Gastroesophageal sphincter (tissue), 4 donors: ENCODE data around the gene UBE2E2. TPM values are rescaled to one million over a fixed set of nuclear protein-coding genes. Genes with fewer than 3 reads are reported as not detected.

Experiments
- ATAC-seq: fragments of 150-250 bp; one replicate; pipeline ENCODE4 v1.9.1; 2016; ENCODE audit warnings: mild to moderate bottlenecking, moderate library complexity
- H3K27ac ChIP-seq, 4 donors: fragments of 200-600 bp; sonication (generic) in 3 of 4; 1 replicate in 3 of 4; 2 replicates in 1 of 4; pipeline ENCODE4 v1.5.1; 2016 to 2019
- H3K27me3 ChIP-seq: fragments of 200-600 bp; sonication (generic); one replicate; pipeline ENCODE4 v1.5.1; 2019
- H3K36me3 ChIP-seq, 2 donors: fragments of 200-600 bp; sonication (generic); one replicate each; pipeline ENCODE4 v1.5.1; 2019; ENCODE audit warnings: control low read depth in 1 of 2
- H3K4me1 ChIP-seq, 3 donors: fragments of 200-600 bp; sonication (generic); 1 replicate in 2 of 3; 2 replicates in 1 of 3; pipeline ENCODE4 v1.5.1; 2016 to 2019; ENCODE audit warnings: control low read depth in 2 of 3
- H3K4me3 ChIP-seq, 2 donors: fragments of 200-600 bp; sonication (generic); one replicate each; pipeline ENCODE4 v1.5.1; 2019; ENCODE audit warnings: mild to moderate bottlenecking in 1 of 2, moderate library complexity in 1 of 2
- H3K9me3 ChIP-seq, 3 donors: fragments of 200-600 bp; sonication (generic); one replicate each; pipeline ENCODE4 v1.5.1; 2017 to 2019; ENCODE audit warnings: control low read depth in 2 of 3
- CTCF ChIP-seq, 4 experiments: fragments of 200-600 bp in 2 of 4; fragments of 450-650 bp in 2 of 4; sonication (generic) in 1 of 4; IDR thresholded peaks; one replicate each; pipeline ENCODE4 v1.5.1; 2017 to 2019; ENCODE audit warnings: antibody characterized with exemption in 4 of 4, mild to moderate bottlenecking in 2 of 4, moderate library complexity in 2 of 4
- EP300 ChIP-seq: sonication (generic); formaldehyde crosslinking; IDR thresholded peaks from one replicate; pipeline ENCODE4 v1.6.1; 2017; ENCODE audit warnings: antibody characterized with exemption, mild to moderate bottlenecking
- POLR2A ChIP-seq, 2 donors: fragments of 450-650 bp; IDR thresholded peaks; one replicate each; pipeline ENCODE4 v1.6.1; 2017; ENCODE audit warnings: antibody characterized with exemption in 2 of 2, mild to moderate bottlenecking in 2 of 2, moderate library complexity in 1 of 2
- POLR2AphosphoS5 ChIP-seq: sonication (generic); formaldehyde crosslinking; IDR thresholded peaks from one replicate; pipeline ENCODE4 v1.6.1; 2017; ENCODE audit warnings: antibody characterized with exemption
- WGBS, 2 donors: methylation state at CpG; one replicate each; pipeline ENCODE4 v1.1.5; 2018; ENCODE audit warnings: low coverage in 1 of 2; 5-methylcytosine and 5-hydroxymethylcytosine counted together
- total RNA-seq, 4 donors: library from RNA; depleted of rRNA; stranded (reverse); fragments of >200 nt; gene quantifications; one replicate each; pipeline ENCODE4 v1.1.0, GENCODE V29; 2016

UBE2E2 gene
- total RNA-seq, 4 donors from 2014 or later, result 35.8 to 114 (median 70.2) TPM

DNA sequence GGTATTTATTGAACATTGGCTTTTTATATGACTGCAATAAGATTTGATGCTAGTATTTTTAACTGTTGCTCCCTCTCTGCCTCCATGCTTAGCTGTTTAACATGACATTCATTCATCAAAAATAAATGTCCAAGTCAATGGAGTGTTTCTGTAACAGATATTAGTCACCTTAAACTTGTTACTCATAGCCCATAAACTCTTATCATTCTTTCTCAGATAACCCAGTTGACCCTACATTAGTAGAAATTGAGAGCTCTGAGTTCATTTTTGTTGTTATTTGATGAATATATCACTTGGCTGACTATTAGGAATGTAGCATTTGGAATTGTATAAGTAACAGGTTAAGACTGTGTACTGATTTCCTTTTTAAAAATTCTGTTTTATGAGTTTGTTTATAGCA lies 201.1 kb downstream of the UBE2E2 start:
- Histone ChIP-seq H3K27me3 (no peaks in the 10 kb centered on the region), H3K4me1 (peaks cover 0 to 10% (median 0%) of the 10 kb centered on the region in 3 donors), H3K36me3 (no peaks in the 10 kb centered on the region), H3K9me3 (no peaks in the 10 kb centered on the region), H3K4me3 (no peak overlapping the region), H3K27ac (no peak overlapping the region)
- ATAC-seq, result no peak
- TF ChIP-seq POLR2A (IDR thresholded peaks at IDR 0.05) (no peak), CTCF (IDR thresholded peaks at IDR 0.05) (no peak), POLR2AphosphoS5 (no peak), EP300 (no peak)

- Histone ChIP-seq H3K27ac (no peak overlapping the region), H3K36me3 (no peaks in the 10 kb centered on the region), H3K27me3 (no peaks in the 10 kb centered on the region), H3K4me1 (peaks cover 0 to 10% (median 0%) of the 10 kb centered on the region in 3 donors), H3K9me3 (no peaks in the 10 kb centered on the region), H3K4me3 (no peak overlapping the region)
- 100% methylated on average over 1 of the region's 1 CpG for WGBS, 2 donors
- TF ChIP-seq CTCF (IDR thresholded peaks at IDR 0.05), result no peak
- TF ChIP-seq EP300, result no peak
- TF ChIP-seq POLR2AphosphoS5, result no peak
- TF ChIP-seq POLR2A (IDR thresholded peaks at IDR 0.05), result no peak
- no peak for ATAC-seq
Observed at GRCh38 chr3:23405081-23405480, 202.0 kb downstream of the UBE2E2 start.

- no peak for ATAC-seq
- WGBS, 2 donors, result 45 to 58% methylated on average over 1 of the region's 1 CpG
- no peaks in the 10 kb centered on the region for H3K9me3 ChIP-seq
- H3K36me3 ChIP-seq, result no peaks in the 10 kb centered on the region
- H3K4me1 ChIP-seq, result peaks cover 0 to 10% (median 0%) of the 10 kb centered on the region in 3 donors
- no peaks in the 10 kb centered on the region for H3K27me3 ChIP-seq
- TF ChIP-seq EP300, result no peak
- TF ChIP-seq POLR2A (IDR thresholded peaks at IDR 0.05), result no peak
- no peak for TF ChIP-seq POLR2AphosphoS5
- TF ChIP-seq CTCF (IDR thresholded peaks at IDR 0.05), result no peak
- no peak overlapping the region for H3K4me3 ChIP-seq
- no peak overlapping the region for H3K27ac ChIP-seq
Observed at GRCh38 chr3:23406601-23407000, 203.5 kb downstream of the UBE2E2 start.

GRCh38 chr3:23418026-23418425 lies 214.9 kb downstream of the UBE2E2 start:
- ATAC-seq, result no peak
- Histone ChIP-seq H3K4me1 (peaks cover 0 to 16% (median 0%) of the 10 kb centered on the region in 3 donors), H3K4me3 (no peak overlapping the region), H3K27ac (no peak overlapping the region), H3K9me3 (no peaks in the 10 kb centered on the region), H3K27me3 (no peaks in the 10 kb centered on the region), H3K36me3 (no peaks in the 10 kb centered on the region)
- TF ChIP-seq POLR2A (IDR thresholded peaks at IDR 0.05) (no peak), CTCF (IDR thresholded peaks at IDR 0.05) (no peak)
- WGBS, 2 donors, result 87 to 100% methylated on average over 1 to 3 of the region's 13 CpGs

DNA sequence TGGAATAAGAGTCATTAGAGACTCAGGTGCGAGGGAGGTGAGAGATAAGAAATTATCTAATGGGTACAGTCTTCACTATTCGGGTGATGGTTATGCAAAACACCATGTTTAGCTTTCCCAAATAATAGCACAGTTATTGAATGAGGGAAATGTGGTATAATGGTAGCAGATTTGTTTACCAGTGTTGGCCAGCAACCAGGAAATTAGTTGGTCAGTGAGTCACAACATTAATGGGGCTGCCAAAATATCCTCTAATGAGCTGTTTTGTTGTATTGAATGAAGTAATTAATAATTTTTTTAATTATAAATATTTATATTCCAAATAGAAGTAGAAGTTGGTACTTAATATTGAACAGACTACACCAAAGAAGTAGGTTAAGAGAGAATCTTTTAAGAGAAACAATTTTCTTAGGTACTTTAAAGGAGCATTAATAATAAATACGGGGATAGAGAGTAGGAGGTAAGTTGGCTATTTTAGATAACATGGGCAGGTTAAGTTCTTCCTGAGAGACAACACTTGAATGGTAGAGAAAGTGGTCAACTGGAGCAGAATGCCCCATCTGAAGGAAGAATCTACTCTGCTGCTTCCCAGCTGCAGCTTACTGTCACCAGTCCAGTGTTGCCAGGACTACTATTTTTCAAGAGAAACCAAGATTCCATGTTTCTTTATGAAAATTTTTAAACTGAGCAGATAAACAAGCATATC lies 218.8 kb downstream of the UBE2E2 start:
- Histone ChIP-seq H3K36me3 (no peaks in the 10 kb centered on the region), H3K4me1 (peaks cover 0 to 22% (median 0%) of the 10 kb centered on the region in 3 donors), H3K4me3 (no peak overlapping the region), H3K27me3 (no peaks in the 10 kb centered on the region), H3K27ac (no peak overlapping the region), H3K9me3 (no peaks in the 10 kb centered on the region)
- no peak for ATAC-seq
- TF ChIP-seq POLR2AphosphoS5, result no peak
- TF ChIP-seq EP300, result no peak
- TF ChIP-seq POLR2A (IDR thresholded peaks at IDR 0.05), result no peak
- TF ChIP-seq CTCF (IDR thresholded peaks at IDR 0.05), result no peak
- 54 to 65% methylated on average over 3 of the region's 3 CpGs for WGBS, 2 donors
